ENCODE data around the gene MEA1. TPM values are rescaled to one million over a fixed set of nuclear protein-coding genes. Genes with fewer than 3 reads are reported as not detected.

MEA1 gene
- total RNA-seq, 1 experiment from 2014 or later: 64.8 TPM

DNA sequence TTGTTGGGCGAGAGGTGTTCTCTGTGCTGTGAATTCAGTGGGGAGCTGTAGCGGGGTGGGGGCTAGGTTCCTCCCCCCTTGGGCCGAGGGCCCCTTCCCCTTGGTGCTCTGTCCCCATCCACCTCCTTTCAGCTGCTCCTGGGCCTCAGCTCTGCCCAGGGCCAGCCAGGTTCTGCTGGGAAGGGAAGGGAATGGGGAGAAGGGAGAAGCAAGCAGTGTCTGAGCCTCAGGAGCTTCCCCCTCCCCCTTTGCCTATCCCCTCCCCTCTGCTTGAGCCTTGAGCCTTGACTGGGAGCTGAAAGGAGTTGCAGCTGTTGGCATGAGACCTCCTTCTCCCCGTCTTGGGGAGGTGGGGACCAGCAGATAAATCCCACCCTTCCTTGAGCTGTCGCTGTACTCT lies 7.1 kb upstream of the MEA1 start (continued):
- TF ChIP-seq, protein P1, sequence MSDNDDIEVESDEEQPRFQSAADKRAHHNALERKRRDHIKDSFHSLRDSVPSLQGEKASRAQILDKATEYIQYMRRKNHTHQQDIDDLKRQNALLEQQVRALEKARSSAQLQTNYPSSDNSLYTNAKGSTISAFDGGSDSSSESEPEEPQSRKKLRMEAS (IDR thresholded peaks at IDR 0.05): no peak

DNA sequence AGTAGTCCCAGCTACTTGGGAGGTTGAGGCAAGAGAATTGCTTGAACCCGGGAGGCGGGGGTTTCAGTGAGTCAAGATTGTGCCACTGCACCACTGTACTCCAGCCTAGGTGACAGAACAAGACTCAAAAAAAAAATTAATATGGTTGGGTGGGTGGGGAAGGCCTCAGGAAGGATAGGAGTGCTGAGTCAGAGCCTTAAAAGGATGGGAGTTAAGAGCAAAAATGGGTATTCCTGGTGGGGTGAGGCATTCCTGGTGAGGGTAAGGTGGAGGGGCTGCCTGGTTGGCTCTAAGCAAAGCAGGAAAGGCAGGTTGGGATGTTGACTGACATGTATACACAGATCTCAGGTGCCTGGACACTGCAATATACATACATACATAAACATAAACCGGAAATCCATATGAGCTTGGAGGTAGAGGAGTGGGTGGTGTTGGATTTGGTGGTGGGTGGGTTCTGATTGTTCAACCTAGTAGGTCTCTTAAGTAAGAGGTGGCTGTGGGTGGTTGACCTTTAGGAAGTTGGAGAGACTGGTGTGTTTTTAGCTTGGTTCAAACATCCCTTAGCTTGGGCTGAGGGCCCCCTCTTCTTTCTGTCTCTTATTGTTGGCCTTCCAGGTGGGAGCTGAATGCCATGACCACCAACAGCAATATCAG lies 6.4 kb upstream of the MEA1 start:
- intact Hi-C loops (cut with micrococcal nuclease): no loop called here
- Histone ChIP-seq H3K4me1 (ENCODE audit: control insufficient read depth in 1 of 2, insufficient read depth in 2 of 2, low read length in 2 of 2) (peaks cover 9 to 23% of the 10 kb centered on the region in 2 experiments), H3K36me3 (ENCODE audit: control insufficient read depth in 1 of 2, insufficient read depth in 2 of 2, low read length in 2 of 2) (peaks cover 14 to 20% of the 10 kb centered on the region in 2 experiments), H3K79me2 (ENCODE audit: insufficient read depth, low read length) (peaks cover 59% of the 10 kb centered on the region), H3K9ac (ENCODE audit: low read length) (peak overlapping the region; percentile 93), H4K20me1 (ENCODE audit: insufficient read depth) (no peaks in the 10 kb centered on the region), H3K27ac (ENCODE audit: low read depth, low read length) (peak overlapping the region; percentile 80), H3K4me2 (ENCODE audit: low read length) (peak overlapping the region; percentile 94), H3K9me3 (ENCODE audit: control insufficient read depth in 1 of 2, insufficient read depth in 1 of 2, low read depth in 1 of 2, low read length in 2 of 2) (no peaks in the 10 kb centered on the region), H2AFZ (ENCODE audit: low read depth, low read length, poor library complexity, severe bottlenecking) (no peak overlapping the region), H3K27me3 (ENCODE audit: insufficient read depth, low read length) (no peaks in the 10 kb centered on the region), H3K4me3 (replicated peaks in 1 of 2; ENCODE audit: low read depth in 1 of 2, low read length in 2 of 2) (no peak overlapping the region), H3K9me2 (ENCODE audit: insufficient read depth) (no peaks in the 10 kb centered on the region)
- ChIA-PET RAD21 (ENCODE audit: low non-redundant PET in 1 of 2, low total read pairs in 2 of 2, uncharacterized antibody in 2 of 2, unreplicated experiment in 2 of 2) (no interaction called here), CTCF (interaction anchor here (1.1 kb wide), 1 partner anchor 123 kb away, joined by 3 read pairs; no protein-coding TSS in a partner anchor), POLR2A (interaction anchor here (1.1 to 2.2 kb wide), 2 partner anchors 16 to 41 kb away, joined by 4 to 5 read pairs; partner anchors contain the start of gene PEX6)
- ATAC-seq (no peak), DNase-seq (ENCODE audit: low read depth, low spot score) (no peak)
- BruUV-seq (replicated peaks): no TSS peak
- TF ChIP-seq, protein P2, sequence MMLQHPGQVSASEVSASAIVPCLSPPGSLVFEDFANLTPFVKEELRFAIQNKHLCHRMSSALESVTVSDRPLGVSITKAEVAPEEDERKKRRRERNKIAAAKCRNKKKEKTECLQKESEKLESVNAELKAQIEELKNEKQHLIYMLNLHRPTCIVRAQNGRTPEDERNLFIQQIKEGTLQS (IDR thresholded peaks at IDR 0.05): no peak
- TF ChIP-seq, protein P3, sequence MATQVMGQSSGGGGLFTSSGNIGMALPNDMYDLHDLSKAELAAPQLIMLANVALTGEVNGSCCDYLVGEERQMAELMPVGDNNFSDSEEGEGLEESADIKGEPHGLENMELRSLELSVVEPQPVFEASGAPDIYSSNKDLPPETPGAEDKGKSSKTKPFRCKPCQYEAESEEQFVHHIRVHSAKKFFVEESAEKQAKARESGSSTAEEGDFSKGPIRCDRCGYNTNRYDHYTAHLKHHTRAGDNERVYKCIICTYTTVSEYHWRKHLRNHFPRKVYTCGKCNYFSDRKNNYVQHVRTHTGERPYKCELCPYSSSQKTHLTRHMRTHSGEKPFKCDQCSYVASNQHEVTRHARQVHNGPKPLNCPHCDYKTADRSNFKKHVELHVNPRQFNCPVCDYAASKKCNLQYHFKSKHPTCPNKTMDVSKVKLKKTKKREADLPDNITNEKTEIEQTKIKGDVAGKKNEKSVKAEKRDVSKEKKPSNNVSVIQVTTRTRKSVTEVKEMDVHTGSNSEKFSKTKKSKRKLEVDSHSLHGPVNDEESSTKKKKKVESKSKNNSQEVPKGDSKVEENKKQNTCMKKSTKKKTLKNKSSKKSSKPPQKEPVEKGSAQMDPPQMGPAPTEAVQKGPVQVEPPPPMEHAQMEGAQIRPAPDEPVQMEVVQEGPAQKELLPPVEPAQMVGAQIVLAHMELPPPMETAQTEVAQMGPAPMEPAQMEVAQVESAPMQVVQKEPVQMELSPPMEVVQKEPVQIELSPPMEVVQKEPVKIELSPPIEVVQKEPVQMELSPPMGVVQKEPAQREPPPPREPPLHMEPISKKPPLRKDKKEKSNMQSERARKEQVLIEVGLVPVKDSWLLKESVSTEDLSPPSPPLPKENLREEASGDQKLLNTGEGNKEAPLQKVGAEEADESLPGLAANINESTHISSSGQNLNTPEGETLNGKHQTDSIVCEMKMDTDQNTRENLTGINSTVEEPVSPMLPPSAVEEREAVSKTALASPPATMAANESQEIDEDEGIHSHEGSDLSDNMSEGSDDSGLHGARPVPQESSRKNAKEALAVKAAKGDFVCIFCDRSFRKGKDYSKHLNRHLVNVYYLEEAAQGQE (IDR thresholded peaks at IDR 0.05; ENCODE audit: low read depth): no peak
- TF ChIP-seq EZH2phosphoT487 (IDR thresholded peaks at IDR 0.05; ENCODE audit: borderline replicate concordance) (no peak), JUND (IDR thresholded peaks at IDR 0.05) (no peak), YY1 (IDR thresholded peaks at IDR 0.05; ENCODE audit: extremely low read depth, insufficient replicate concordance, low read depth, low read length) (no peak), POLR2AphosphoS5 (IDR thresholded peaks at IDR 0.05; ENCODE audit: low read depth, low read length) (no peak), SIN3A (IDR thresholded peaks at IDR 0.05; ENCODE audit: low read depth) (no peak), ZNF274 (IDR thresholded peaks at IDR 0.05; ENCODE audit: low read depth, low read length) (no peak), FOSL1 (IDR thresholded peaks at IDR 0.05; ENCODE audit: low read depth) (no peak), EGR1 (IDR thresholded peaks at IDR 0.05; ENCODE audit: low read depth) (no peak), TCF7L2 (IDR thresholded peaks at IDR 0.05; ENCODE audit: borderline replicate concordance, extremely low read depth, insufficient read depth, insufficient read length) (no peak), CEBPB (IDR thresholded peaks at IDR 0.05; ENCODE audit: low read depth) (no peak), ELF1 (IDR thresholded peaks at IDR 0.05; ENCODE audit: borderline replicate concordance, low read depth) (no peak), ZFX (IDR thresholded peaks at IDR 0.05) (no peak), EZH2 (IDR thresholded peaks at IDR 0.05) (no peak), POLR2A (IDR thresholded peaks at IDR 0.05; ENCODE audit: borderline replicate concordance, extremely low read depth, insufficient read depth, insufficient read length) (no peak)
- TF ChIP-seq, protein P1 (IDR thresholded peaks at IDR 0.05): no peak
- TF ChIP-seq, protein P4, sequence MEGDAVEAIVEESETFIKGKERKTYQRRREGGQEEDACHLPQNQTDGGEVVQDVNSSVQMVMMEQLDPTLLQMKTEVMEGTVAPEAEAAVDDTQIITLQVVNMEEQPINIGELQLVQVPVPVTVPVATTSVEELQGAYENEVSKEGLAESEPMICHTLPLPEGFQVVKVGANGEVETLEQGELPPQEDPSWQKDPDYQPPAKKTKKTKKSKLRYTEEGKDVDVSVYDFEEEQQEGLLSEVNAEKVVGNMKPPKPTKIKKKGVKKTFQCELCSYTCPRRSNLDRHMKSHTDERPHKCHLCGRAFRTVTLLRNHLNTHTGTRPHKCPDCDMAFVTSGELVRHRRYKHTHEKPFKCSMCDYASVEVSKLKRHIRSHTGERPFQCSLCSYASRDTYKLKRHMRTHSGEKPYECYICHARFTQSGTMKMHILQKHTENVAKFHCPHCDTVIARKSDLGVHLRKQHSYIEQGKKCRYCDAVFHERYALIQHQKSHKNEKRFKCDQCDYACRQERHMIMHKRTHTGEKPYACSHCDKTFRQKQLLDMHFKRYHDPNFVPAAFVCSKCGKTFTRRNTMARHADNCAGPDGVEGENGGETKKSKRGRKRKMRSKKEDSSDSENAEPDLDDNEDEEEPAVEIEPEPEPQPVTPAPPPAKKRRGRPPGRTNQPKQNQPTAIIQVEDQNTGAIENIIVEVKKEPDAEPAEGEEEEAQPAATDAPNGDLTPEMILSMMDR (IDR thresholded peaks at IDR 0.05 in 2 of 3, conservative IDR thresholded peaks at IDR 0.05 in 1 of 3; ENCODE audit: borderline replicate concordance in 1 of 3, insufficient read depth in 1 of 3, low read depth in 2 of 3, low read length in 2 of 3): no peak
